Measurements from ENCODE around the gene TDRD9. TPM values are rescaled to one million over a fixed set of nuclear protein-coding genes. Genes with fewer than 3 reads are reported as not detected.

TDRD9 gene
- total RNA-seq, 2 experiments from 2014 or later: 0.16 to 0.54 TPM

DNA sequence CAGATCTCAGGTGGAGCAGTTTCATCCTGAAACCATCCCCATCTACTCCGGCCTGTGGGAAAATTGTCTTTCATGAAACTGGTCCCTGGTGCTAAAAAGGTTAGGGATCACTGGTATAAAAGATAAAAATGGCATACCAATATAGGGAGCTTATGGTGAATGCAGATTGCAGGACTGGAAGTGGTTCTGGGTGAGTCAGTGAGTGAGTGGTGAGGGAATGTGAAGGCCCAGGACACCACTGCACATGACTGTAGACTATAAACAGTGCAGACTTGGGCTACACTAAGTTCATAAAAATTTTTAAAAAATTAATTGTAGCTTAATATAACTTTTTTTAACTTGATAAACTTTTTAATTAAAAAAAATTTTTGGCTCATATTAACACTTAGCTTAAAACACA is 81.0 kb downstream of the TDRD9 start:
- no peaks in the 10 kb centered on the region for H3K4me1 Mint-ChIP-seq
- no peak overlapping the region for H3K27ac Mint-ChIP-seq
- no peaks in the 10 kb centered on the region for H3K36me3 Mint-ChIP-seq
- no peak overlapping the region for H3K4me3 Mint-ChIP-seq
- DNase-seq: no peak
- no peaks in the 10 kb centered on the region for H3K27me3 Mint-ChIP-seq
- H3K9me3 Mint-ChIP-seq: no peaks in the 10 kb centered on the region

DNA sequence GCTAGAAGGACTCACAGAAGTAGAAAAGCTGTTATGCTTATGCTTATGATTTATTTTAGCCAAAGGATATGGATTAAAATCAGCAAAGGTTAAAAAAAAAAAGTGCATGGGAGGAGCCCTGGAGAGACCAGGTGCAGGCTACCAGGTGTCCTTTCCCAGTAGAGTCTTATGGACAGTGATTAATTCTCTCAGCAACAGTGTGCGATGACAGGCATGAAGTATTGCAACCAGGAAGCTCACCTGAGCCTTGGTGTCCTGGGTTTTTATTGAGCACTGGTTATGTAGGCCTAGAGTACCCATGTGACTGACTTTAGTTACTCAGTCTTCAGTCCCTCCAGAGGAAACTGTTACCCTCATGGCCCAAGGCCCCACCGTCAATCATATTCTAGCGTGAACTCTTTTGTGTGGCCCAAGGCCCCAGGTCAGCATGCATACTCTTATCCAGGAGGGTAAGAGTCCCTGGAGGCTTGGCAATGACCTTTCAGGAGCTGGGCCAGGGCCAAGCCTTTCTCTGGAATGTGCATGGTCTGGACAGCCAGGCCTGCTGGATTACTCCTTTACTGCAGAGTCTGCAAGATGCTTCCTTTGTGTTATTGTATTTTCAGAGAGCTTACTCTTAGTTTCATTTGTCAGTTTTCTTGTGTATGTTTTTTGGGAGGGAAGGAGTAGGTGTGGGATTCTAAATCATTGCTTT is 83.7 kb downstream of the TDRD9 start:
- H3K36me3 Mint-ChIP-seq: no peaks in the 10 kb centered on the region

DNA sequence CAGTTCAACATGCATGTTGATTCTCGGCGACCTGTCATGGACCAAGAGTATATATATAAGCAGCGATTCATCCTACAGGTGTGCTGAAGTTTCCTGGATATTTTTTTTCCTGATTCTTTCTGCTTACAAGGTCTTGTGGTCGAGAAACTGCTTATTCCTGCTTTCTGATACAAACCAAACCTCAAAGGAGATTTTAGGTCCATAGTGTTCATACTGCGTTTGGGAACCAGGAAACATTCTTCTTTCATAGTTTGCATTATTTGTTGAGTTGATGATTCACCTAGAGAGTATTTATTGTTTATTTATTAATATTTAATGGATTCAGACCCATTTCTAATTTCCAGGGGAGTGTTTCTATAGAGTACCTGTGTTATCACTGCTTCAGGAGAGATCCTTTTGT is 86.5 kb downstream of the TDRD9 start:
- DNase-seq: no peak
- no peaks in the 10 kb centered on the region for H3K4me1 Mint-ChIP-seq
- H3K36me3 Mint-ChIP-seq: no peaks in the 10 kb centered on the region
- H3K27me3 Mint-ChIP-seq: peaks cover 12% of the 10 kb centered on the region
- H3K27ac Mint-ChIP-seq: no peak overlapping the region
- no peak overlapping the region for H3K4me3 Mint-ChIP-seq
- no peaks in the 10 kb centered on the region for H3K9me3 Mint-ChIP-seq

More for the DNA sequence above, 83.7 kb downstream of the TDRD9 start:
- H3K4me1 Mint-ChIP-seq: no peaks in the 10 kb centered on the region
- no peak for DNase-seq
- peaks cover 2% of the 10 kb centered on the region for H3K27me3 Mint-ChIP-seq
- H3K4me3 Mint-ChIP-seq: no peak overlapping the region
- H3K27ac Mint-ChIP-seq: no peak overlapping the region
- no peaks in the 10 kb centered on the region for H3K9me3 Mint-ChIP-seq

DNA sequence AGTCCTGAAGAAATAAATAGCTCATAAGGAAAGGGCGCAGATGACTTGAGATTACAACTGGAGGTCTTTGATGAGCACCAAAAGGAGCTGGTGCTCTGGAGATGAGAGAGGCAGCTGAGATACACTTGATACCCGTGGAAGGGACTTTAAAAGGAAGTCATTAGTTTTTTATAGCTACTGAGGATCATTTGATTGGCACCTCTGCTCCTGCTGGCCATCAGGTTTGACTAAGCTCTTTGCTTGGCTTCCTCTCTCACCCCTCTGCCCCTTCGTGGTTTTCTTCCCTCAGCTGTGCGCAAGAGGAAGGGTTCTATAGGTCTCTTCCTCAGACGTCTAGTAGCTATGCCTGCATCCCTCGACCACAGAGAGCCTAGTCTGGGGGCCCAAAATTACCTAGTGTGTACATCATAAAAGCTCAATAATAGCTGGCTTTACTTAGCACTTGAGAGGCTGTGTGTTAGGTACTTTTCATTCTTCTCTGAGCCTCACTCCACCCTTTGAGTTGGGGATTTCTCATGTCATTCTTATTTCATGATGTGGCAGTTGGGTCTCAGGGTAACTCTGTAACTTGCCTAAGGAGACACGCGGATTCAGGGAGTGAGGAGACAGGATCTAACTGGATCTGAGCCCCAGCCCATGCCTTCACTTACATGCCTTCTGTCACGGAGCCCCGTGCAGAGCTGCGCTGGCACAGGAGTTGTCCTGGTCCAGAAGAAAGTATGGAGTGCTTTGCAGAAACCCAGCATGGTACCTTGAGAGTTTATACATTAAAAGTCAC is 88.8 kb downstream of the TDRD9 start:
- Mint-ChIP-seq H3K27ac (no peak overlapping the region), H3K4me3 (no peak overlapping the region), H3K36me3 (no peaks in the 10 kb centered on the region), H3K4me1 (no peaks in the 10 kb centered on the region), H3K27me3 (peaks cover 25% of the 10 kb centered on the region), H3K9me3 (no peaks in the 10 kb centered on the region)
- no peak for DNase-seq

DNA sequence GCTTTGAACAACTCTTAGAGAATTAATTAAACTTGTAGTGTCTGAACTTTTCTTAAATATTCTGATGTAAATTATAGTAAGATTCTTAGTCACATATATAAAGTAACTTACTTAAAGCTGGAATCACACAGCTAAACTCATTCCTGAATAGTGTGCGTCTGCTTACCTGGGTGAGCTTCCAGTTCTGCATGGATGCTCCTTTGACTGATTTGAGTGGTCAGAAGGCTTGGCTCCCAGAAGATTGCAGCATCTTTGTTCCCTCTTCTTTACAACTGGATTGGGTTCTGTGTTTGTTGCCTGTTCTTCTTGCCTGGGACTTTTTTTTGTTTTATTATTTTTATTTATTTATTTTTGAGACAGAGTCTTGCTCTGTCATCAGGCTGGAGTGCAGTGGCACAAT is 90.8 kb downstream of the TDRD9 start:
- peaks cover 31% of the 10 kb centered on the region for H3K27me3 Mint-ChIP-seq
- no peaks in the 10 kb centered on the region for H3K9me3 Mint-ChIP-seq
- no peaks in the 10 kb centered on the region for H3K36me3 Mint-ChIP-seq
- DNase-seq: no peak
- no peaks in the 10 kb centered on the region for H3K4me1 Mint-ChIP-seq
- H3K4me3 Mint-ChIP-seq: no peak overlapping the region
- no peak overlapping the region for H3K27ac Mint-ChIP-seq

DNA sequence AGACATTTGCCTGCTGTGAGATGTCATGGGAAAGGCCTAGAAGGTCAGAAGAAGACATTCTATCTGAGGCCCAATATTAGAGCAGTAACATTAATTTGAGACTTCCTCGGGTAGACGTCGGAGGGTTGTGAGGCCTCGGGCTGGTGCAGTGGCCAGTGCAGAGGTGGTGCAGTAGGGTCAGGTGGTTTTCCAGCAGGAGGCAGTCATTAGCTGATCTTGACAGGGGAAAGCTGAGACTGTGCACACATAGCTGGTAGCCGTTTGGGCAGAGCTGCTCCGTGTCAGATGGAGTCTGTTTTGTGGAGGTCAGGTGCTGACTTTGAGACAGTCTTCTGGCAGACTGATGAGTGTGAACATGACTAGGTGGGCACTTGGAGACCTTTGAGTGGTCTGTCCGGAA is 91.5 kb downstream of the TDRD9 start:
- Mint-ChIP-seq H3K27me3 (peaks cover 31% of the 10 kb centered on the region), H3K9me3 (no peaks in the 10 kb centered on the region), H3K27ac (no peak overlapping the region), H3K36me3 (no peaks in the 10 kb centered on the region), H3K4me3 (no peak overlapping the region), H3K4me1 (no peaks in the 10 kb centered on the region)
- DNase-seq: no peak

DNA sequence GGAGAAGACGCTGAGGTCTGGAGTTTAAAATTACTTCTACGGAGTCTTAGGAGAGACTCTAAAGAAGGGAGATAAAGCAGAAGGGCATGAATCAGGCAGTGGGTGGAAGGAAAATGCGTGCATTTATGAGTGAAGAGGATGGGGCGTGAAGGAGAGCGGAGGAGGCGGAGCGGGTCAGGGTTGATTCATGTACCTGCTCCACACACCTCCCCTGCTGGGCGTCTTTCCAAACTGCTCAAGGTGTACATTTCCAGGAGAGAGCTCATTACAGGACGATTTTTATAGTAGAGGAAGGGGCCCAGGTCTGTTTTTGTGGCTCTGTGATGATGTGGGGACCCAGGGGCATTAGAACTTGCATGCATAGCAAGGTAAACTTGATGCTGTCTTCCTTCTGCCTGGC is 92.2 kb downstream of the TDRD9 start:
- no peaks in the 10 kb centered on the region for H3K9me3 Mint-ChIP-seq
- no peaks in the 10 kb centered on the region for H3K36me3 Mint-ChIP-seq
- no peak overlapping the region for H3K4me3 Mint-ChIP-seq
- no peak for DNase-seq
- no peak overlapping the region for H3K27ac Mint-ChIP-seq
- no peaks in the 10 kb centered on the region for H3K4me1 Mint-ChIP-seq
- H3K27me3 Mint-ChIP-seq: peaks cover 31% of the 10 kb centered on the region

DNA sequence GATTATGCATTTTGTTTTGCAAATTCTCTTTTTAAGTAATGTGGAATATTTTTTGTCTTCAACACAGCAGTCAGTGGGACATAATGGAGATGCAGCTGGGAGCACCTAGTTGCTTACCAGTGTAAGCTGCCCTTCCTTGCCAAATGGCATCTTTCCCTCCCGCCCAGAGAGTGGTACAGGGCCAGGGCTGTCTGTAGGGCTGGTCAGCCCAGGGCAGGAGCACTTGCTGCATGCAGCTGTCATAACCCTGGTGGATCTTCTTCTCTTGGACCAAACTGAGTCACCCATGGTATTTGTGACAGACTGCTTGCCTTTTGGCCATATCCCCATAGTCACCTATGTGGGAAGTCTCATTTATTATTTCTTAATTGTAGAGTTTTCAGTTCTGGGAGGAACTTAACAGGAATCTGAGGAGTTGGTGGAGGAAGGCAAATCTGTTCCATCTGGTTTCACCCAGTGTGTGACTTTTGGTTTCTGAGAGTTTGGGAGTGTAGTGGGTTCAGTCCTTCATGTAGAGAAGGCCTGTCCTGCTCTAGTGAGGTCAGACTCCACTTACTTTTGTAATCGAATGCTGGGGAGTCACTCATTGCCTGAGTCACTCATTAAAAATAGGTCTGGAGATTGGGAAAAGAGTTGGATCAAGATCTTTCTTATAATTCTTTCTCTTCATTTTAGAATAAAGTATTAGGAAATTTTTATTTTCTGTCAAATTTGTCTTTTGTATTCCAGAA is 95.2 kb downstream of the TDRD9 start:
- H3K4me1 Mint-ChIP-seq: no peaks in the 10 kb centered on the region
- H3K4me3 Mint-ChIP-seq: no peak overlapping the region
- peaks cover 32% of the 10 kb centered on the region for H3K27me3 Mint-ChIP-seq

DNA sequence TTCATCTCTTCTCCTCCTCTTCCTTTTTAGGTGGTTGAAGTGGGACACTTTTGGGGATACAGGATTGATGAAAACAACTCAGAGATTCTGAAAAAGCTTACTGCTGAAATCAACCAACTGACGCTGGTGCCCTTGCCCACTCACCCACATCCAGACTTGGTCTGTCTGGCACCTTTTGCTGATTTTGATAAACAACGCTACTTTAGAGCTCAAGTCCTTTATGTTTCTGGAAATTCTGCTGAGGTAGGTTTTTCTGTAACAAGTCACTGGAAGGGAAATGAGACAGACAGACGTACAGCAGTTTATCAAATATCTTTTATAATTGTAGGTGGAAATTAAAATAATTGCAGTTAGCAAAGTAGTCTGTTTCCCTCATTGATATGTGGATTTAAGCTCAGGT is 97.3 kb downstream of the TDRD9 start:
- H3K27me3 Mint-ChIP-seq: peaks cover 31% of the 10 kb centered on the region
- H3K27ac Mint-ChIP-seq: no peak overlapping the region
- no peak overlapping the region for H3K4me3 Mint-ChIP-seq
- no peaks in the 10 kb centered on the region for H3K9me3 Mint-ChIP-seq
- no peak for DNase-seq
- no peaks in the 10 kb centered on the region for H3K36me3 Mint-ChIP-seq
- no peaks in the 10 kb centered on the region for H3K4me1 Mint-ChIP-seq

More for the DNA sequence above, 95.2 kb downstream of the TDRD9 start:
- H3K36me3 Mint-ChIP-seq: no peaks in the 10 kb centered on the region
- no peak overlapping the region for H3K27ac Mint-ChIP-seq
- H3K9me3 Mint-ChIP-seq: no peaks in the 10 kb centered on the region
- DNase-seq: no peak

DNA sequence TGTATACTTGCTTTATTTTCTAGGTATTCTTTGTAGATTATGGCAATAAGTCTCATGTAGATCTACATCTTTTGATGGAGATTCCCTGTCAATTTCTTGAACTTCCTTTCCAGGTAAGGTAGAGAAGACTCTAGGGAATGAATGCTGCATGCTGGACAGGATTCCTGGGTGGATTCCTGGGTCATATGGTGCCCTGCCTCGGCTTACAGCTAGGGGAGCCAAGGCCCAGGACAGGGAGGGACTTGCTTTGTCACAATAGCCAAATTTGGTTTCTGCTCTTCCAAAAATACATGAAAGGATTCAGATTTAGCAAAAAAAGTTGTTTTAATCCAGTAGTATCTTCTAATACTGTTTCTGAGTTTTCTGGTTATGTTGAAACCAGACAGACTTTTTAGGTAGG is 97.8 kb downstream of the TDRD9 start:
- DNase-seq: no peak
- no peaks in the 10 kb centered on the region for H3K9me3 Mint-ChIP-seq
- H3K36me3 Mint-ChIP-seq: no peaks in the 10 kb centered on the region
- no peak overlapping the region for H3K27ac Mint-ChIP-seq
- no peaks in the 10 kb centered on the region for H3K4me1 Mint-ChIP-seq
- H3K4me3 Mint-ChIP-seq: no peak overlapping the region
- H3K27me3 Mint-ChIP-seq: peaks cover 28% of the 10 kb centered on the region

DNA sequence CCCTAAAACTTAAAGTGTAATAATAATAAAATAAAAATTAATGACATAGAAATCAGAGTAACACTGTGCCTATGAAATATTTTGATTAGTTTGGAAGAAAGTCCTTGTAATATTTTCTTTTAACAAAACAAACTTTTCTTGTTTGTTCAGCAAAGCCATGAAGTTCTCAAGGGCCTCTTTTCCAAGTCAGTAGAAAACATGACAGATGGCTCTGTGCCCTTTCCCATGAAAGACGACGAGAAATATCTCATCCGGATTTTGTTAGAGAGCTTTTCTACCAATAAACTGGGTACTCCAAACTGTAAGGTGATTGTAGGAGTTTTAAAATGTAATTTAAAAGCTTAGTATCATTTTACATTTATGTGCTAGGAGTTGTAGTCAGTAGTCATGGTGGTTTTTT is 102.7 kb downstream of the TDRD9 start:
- H3K27ac Mint-ChIP-seq: no peak overlapping the region
- H3K36me3 Mint-ChIP-seq: no peaks in the 10 kb centered on the region
- no peaks in the 10 kb centered on the region for H3K9me3 Mint-ChIP-seq
- H3K27me3 Mint-ChIP-seq: peaks cover 29% of the 10 kb centered on the region
- DNase-seq: no peak
- H3K4me1 Mint-ChIP-seq: no peaks in the 10 kb centered on the region
- no peak overlapping the region for H3K4me3 Mint-ChIP-seq

DNA sequence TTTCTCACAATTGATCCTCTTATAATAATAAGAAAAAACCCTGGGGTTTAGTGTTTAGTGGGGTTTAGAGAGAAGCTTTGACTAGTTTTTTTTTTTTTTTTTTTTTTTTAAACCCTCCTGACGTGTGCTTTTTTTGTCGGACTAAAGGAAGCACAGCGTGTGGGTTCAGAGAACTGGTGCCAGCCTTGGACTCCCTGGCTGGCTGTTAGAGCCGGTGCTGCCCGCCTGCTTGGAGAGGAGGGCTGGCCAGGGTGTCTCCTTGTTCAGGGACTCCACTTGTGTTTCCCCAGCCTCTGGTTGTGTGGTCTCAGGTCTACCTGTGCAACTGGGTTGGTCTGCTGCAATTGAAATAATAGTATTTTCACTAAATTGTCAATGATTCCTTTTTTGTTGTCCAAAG is 103.1 kb downstream of the TDRD9 start:
- no peaks in the 10 kb centered on the region for H3K9me3 Mint-ChIP-seq
- H3K27ac Mint-ChIP-seq: no peak overlapping the region
- no peaks in the 10 kb centered on the region for H3K4me1 Mint-ChIP-seq
- DNase-seq: no peak
- no peaks in the 10 kb centered on the region for H3K36me3 Mint-ChIP-seq
- no peak overlapping the region for H3K4me3 Mint-ChIP-seq
- H3K27me3 Mint-ChIP-seq: peaks cover 29% of the 10 kb centered on the region

DNA sequence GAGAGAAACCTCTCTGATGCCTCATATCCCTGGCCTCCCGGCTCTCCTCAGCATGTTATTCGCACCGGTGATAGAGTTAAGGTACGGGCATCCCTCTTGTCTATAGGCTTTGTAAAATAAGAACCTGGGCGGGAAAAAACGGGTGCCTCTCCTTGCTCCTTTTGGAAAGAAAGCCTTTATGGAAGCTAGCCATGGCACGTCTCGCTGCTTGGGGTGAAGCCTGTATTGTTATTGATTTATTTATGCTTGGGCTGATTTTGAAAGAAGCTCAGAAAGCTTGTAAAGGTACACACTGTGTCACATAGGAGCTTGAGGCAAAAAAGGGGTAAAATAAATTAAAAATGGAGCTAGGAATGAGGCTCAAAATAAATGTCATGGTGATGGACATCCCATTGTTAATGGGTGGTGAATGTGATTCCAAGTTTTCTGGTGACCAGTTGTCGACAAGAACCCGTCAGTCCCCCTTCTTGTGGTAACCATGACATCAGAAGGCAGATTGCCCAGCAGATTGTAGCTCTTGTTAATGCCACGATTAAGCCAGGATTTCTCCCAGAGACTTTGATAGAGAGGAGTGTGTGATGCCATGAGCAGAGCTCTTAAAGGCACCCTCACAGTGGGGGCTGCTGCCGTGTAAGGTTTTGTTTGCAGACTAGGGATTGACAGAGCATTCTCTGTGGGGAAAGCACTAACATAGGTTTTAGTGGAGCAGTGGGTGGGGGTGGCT is 106.9 kb downstream of the TDRD9 start:
- Mint-ChIP-seq H3K27ac (no peak overlapping the region), H3K27me3 (peaks cover 17% of the 10 kb centered on the region), H3K4me1 (no peaks in the 10 kb centered on the region), H3K4me3 (no peak overlapping the region), H3K36me3 (no peaks in the 10 kb centered on the region), H3K9me3 (no peaks in the 10 kb centered on the region)
- no peak for DNase-seq

DNA sequence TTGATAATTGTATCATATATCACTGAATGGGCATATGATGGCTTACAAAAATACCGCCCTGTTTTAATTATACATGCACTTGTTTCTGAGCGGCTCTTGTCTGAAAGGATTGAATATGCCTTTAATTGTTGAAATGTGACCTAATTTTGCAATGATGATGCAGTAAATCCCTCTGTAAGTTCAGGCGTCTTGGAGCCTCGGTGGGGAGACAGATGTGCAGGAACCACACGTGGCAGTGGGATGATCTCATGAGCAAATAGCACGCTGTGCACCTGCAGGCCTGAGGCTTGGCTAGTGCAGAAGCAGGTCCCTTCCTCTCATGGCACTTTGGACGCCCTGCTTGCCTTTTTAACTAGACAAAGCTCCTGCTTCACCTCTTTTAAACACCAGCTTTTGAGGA is 108.0 kb downstream of the TDRD9 start:
- Mint-ChIP-seq H3K4me3 (no peak overlapping the region), H3K9me3 (no peaks in the 10 kb centered on the region), H3K27me3 (peaks cover 21% of the 10 kb centered on the region), H3K4me1 (no peaks in the 10 kb centered on the region), H3K27ac (no peak overlapping the region), H3K36me3 (no peaks in the 10 kb centered on the region)
- DNase-seq: no peak

DNA sequence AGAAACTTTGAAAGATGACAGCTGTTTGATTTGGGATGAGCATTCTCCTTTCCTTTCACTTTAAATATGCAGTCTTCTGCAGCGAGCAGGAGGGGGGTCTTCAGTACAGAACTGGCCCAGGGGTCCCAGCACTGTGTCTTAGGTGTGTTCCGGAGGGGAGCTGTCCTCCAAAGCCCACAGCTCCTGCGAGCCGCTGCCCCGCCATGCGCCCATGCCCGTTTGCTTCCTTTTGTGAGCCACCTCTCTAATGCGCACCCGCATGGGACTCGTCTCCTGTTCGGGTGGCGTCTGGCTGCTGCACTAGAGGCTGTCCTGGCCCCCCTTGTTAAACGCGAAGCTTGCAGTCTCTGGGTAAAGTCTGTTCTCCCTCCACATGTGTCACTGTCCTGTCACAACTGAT is 108.8 kb downstream of the TDRD9 start:
- DNase-seq: no peak
- H3K27ac Mint-ChIP-seq: no peak overlapping the region
- H3K36me3 Mint-ChIP-seq: no peaks in the 10 kb centered on the region
- peaks cover 21% of the 10 kb centered on the region for H3K27me3 Mint-ChIP-seq
- no peaks in the 10 kb centered on the region for H3K9me3 Mint-ChIP-seq
- no peaks in the 10 kb centered on the region for H3K4me1 Mint-ChIP-seq
- H3K4me3 Mint-ChIP-seq: no peak overlapping the region
